GM21423 (cell line): ENCODE results near the gene CNNM2.
A peak's percentile ranks its signal among the peaks of the same experiment; 100 is the strongest.

Source experiments
- ATAC-seq: cut with Tn5 transposase; IDR thresholded peaks from one replicate; pipeline ENCODE4 v1.9.1; 2021; ENCODE audit warnings: mild to moderate bottlenecking, moderate library complexity; ENCODE audit not compliant: unreplicated experiment

The CNNM2 gene

DNA sequence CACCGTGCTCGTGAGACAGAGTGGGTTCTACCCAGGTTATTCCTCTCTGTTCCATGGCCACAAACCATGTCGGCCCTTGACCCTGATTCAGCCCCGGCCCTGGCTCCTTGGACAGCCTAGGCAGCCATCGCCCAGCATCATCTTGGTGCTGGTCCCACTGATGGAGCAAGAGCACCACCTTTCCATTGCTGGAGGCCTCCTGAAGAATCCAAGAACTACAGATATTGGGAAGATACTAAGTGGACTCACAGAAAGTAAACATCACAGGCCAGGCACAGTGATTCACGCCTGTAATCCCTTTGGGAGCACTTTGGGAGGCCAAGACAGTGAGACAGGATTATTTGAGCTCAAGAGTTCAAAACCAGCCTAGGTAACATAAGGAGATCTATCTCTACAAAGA, 149.9 kb downstream of the CNNM2 start:
- ATAC-seq: no peak

DNA sequence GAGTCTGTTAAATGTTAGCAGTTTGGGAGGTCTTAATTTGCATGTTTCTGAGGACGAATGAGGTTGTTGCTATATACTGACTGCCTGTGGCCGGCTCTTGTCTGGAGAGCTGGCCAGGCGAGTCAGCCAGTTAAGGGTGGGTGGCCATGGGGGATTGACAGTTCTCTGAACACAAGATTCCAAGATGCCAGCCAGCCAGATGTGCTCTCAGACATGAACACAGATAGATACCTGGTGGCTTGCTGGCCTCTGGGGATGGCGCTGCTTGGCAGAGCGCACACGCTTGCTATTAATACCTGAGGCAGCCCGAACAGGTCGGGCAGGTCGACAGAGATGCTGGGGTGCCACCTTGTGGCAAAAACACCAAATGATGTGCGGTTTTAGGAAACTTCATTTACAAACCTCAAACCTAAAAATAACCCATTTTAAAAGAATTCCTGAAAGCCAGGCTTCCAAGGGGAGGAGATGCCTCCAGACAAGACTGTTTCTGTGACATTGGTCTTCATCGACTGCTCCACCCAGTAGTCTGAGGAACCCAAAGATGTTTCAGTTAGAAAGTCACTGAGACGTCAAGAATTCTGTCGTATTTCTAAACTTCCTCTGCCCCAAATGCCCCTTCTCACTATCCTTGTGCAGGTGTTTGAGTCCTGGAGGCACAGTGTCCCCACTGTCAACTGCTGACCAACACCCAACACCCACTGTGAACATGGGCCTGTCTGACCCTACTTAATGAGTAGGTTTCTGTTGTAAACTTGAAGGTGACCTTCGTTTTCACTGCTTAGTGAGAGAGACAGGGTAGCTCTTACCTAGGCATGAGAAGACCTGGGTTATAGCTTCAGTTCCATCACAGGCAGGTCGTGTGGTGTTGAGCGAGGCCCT, 151.6 kb downstream of the CNNM2 start:
- ATAC-seq: peak; percentile 62

DNA sequence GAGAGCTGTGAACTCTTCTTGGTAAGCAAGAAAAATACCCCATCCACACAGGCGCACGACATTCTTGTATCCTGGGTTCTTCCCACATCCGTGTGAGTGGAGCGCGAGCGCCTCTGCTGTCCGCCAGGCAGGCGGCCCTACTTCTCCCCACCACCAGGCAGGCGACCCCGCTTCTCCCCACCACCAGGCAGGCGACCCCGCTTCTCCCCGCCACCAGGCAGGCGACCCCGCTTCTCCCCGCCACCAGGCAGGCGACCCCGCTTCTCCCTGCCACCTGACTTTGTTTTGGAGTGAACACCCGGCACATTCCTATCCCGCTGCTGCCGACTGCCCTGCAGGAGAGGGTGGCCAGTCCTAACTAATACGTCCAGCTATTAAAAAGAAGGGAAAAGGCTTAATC, 154.2 kb downstream of the CNNM2 start:
- ATAC-seq: no peak

DNA sequence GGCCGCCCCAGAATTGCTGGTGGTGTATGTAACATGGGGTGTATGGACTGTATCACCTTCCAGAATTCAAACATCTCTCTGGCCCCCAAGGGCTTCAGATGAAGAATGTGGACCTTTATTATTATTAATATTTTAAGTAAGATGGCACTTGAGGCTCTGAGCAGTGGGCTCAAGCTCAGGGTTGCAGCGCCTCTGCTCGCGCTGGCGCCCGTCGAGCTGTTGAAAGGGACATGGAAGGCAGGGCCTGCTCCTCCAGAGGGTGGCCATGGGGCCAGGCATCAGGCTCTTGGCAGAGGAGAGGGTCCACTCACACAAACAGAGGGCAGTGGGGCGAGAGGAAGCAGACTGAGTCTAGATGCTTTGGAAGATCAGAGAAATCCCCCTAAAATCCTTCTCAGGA, 154.8 kb downstream of the CNNM2 start:
- ATAC-seq: no peak

DNA sequence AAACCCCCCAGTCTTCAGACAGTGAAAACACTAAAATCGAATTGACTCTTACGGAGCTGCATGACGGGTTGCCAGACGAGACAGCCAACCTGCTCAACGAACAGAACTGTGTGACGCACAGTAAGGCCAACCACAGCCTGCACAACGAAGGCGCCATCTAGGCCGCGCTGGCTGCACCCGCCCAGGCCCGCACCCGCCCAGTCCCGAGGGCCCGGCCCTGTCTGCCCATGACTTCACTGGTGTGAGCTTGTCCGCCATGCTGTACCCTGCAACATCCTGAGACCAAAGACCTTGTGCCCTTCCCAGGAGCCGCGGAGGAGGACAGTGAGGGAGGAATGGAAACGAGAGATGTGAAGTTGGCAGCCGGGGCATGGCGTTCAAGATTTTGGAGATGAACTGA, 158.9 kb downstream of the CNNM2 start:
- ATAC-seq: no peak

DNA sequence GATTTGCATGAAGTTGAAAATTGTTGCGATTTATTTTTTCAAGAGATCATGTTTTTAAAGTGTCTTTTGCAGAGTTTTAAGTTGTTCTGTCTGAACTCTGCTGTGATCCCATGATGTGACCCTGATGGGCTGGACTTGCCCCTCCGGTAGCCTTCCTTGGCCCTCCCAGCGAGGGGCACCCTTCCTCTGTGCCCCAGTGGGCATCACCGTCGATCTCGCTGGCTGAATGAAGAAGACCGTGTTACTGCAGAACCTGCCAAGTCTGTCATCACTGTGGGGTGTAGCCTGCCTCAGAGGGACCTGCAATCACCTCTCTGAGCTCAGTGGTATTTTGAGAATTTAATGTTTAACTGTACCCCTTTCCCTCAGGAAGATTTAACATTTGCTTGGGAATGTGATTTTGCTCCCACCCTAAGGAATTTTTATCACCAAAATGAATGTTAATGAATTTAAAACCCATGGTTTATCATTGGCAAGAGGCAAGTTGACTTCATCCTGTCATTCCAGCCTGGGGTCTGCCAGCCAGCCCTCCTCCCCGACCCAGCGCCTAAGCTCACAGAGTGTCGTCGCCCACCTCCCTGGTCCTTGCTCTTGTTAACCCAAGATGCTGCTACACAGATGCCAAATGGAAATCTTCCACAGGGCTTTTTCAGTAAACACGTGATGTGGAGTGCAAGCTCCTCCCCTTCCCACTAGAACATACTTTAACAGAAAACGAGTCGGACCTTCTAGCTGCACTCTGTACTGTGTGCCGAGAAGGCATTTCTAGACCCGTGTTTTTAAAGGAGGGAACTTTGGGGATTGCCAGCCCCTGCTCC, 159.6 kb downstream of the CNNM2 start:
- no peak for ATAC-seq

DNA sequence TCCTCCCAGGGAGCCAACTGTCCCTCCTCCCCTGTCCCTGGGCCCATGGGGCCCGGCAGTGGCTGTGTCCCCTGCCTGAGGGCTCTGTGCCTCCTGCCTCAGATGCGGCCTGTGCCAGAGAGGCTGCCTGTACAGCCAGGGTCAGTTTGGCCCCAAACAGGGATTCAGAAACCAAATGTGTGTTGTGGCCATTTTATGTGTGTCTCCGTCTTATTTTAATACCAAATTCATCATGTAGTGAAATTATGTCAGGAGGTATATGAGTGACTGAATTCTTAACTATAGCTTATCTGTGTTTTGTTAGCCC, 160.2 kb downstream of the CNNM2 start:
- no peak for ATAC-seq

DNA sequence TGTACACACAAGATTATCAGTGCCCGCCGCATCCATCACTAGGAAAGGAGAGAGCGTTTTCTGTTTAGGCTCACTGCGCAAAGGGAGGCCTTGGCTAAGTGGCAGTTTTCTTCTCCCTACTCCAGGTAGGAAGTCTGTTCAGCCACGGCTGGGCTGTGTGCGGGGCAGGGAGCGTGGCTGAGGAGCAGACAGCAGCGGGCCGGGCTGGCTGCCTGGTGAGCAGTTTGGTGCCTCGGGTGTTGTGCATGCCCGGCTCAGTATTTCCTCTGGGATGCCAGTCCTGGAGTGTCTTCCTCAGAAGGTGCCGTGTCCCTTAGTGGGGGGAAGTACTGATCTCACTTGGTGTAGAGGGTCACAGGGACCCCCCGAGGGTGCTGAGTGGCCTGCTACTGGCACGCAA, 160.6 kb downstream of the CNNM2 start:
- ATAC-seq: no peak

DNA sequence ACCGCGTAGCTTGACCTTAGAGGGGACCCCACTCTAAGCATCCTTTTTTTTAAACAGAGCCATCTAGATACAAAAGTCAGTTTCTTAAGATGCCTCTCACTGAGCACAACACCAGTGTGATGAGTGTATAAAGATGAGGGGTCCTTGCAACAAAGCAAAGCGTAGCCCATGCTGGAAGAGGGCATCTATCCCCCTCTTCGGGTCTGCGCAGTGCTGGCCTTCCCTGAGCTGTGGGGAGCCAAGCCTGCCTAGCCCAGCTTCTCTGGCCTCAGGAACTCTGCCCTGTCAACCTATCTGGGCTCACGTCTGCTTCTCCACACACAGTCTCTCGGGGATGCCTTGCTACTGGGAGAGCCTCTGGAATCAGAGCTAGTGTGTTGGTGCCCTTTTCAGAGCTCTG, 161.0 kb downstream of the CNNM2 start:
- no peak for ATAC-seq

DNA sequence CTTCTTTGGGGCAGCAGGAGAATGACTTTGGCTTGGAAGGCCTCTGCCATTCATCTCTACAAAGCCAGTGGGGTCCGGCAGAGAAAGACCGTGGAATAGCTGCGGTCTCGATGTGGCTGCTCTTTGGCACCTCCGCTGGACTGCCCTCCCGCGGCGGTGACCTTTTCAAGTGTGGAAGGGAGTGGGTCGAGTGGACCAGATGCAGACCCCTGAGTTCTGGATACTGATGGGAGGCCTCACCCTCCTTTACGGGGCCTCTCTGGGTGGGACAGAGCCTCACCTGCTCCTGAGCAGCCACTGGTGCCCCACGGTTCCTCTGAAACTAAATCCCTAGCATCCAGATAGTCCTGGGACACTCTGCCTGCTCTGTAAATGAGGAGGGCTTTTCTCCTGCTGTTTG, 161.9 kb downstream of the CNNM2 start:
- ATAC-seq: no peak

DNA sequence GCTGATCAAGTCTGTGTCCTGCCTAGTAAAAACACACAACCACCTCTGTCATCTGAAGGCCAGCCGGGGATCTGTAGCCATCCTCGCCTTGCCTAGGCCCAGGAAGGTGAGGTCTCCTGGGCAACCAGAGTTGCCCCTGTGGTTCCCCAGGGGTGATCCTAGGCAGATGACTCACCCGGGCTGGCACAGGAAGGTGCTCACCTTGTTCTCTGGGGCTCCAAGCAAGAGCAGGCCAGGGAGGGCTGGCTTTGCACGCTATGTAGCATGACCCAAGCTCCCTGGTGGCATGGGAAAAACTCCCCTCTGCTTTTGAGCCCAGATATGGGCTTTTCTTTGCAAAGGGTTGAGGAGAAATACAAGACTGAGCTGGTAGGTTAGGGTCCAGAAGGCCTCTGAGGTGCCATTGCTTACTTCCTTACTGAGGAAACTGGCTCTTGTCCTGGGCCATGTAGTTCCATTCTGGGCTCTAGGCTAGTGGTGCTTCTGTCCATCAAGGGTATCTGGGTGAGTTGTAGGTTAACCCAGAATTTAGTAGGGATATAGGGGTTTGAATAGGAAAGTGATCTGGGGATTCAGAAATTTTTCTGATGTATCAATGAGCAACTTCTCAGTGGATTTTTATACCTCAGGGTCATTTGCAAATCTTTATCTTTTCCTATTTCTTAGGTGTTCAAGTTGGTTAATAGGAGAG, 162.9 kb downstream of the CNNM2 start:
- no peak for ATAC-seq

DNA sequence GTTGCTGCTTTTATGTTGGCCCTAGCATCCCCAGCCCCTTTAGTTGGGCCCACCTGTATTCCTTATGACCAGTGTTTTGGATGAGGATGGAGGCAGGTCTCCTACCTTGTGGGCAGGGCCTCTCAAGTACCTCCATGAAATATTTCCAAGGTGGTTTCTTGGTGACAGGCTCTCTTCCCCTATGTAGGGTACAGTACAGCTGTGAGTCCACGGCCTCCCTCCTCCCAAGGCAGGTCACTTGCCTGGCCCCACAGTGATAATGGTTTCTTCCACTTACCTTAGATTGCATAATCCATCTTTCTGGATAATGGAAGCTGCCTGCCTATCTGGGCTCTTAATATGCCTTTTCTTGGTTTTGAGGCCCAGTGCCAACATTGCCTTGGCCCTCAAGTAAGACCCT, 164.6 kb downstream of the CNNM2 start:
- ATAC-seq: no peak

DNA sequence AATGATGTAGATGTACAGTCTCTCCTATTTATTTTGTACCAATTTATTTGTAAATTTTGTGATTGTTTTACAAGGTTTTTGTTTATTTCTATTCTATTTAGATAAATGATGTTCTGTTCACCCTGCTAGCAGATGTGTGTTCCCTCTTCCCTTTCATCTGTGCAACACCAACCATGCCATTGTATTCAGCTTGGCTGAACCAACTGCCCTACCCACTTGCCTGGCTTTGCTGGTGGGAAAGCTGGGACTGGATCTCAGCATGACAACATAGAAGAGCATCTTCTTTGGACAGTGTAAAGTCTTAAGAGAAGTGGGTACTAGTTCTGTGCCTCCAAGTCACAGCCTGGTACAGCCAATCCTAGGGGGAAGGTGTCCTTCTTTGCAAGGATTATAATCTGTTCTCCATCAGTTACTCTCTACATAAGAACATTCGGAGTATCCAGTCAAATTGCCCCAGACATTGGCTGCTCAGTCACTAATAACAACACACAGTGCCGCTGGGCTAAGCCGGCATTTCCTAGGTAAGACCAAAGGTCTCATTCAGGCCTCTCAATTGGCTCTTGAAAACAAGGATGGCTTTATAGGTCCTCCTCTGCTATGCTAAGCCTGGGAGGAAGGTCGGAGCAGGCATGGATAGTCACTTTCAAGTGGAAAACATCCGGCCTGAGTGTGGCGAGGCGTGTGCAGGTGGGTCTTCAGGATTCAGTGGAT, 165.3 kb downstream of the CNNM2 start:
- no peak for ATAC-seq

DNA sequence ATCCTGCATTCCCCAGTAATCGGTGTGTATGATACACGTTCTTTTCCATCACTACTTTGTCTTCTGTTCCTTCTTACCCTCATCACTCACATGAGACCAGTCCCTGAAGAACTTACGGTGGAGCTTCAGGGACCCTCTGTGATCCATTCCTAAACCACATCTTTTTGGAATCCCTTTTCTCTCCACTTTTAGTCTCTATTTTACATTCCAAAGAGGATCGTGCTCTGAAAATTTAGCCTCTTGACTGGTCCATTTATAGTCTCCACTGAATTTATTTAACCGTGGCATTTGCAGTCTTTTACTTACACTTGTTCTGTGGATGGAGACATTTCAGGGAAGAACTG, 165.9 kb downstream of the CNNM2 start:
- no peak for ATAC-seq

DNA sequence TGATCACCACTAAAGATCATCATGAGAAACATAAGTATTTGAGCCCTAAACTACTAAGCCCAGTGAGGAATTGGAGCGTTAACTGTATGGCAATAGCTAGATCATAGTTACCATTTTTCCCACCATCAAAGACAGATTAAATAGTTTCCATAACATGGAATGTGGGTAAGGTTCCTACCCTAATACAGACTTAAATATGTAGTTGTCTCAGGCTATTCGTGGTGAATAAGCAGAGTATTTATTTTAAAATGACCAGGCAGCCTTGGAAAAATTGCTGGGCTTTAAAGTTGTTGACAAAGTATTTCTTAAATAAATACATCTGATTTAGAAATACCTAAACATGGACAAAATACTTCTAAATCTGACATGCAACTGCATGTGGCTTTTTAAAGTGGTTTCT, 168.2 kb downstream of the CNNM2 start:
- no peak for ATAC-seq

DNA sequence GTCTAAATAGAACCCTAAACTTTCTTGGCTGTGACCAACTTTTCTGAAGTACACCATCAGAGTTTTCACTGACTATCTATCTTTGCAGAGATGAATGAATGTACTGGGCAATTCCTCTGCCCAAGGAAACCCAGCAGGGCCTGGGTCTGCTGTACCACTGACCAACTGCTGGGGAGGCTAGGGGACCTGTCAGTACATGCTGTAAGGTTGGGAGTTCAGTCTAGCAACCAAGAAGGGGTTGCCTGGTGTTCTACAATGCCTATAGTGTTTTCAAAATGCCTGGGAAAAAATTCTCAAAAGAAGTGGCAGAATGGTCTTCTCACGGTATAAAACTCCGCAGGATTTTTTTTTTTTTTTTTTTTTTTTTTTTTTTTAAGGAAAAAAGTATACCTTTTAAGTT, 168.7 kb downstream of the CNNM2 start:
- no peak for ATAC-seq

DNA sequence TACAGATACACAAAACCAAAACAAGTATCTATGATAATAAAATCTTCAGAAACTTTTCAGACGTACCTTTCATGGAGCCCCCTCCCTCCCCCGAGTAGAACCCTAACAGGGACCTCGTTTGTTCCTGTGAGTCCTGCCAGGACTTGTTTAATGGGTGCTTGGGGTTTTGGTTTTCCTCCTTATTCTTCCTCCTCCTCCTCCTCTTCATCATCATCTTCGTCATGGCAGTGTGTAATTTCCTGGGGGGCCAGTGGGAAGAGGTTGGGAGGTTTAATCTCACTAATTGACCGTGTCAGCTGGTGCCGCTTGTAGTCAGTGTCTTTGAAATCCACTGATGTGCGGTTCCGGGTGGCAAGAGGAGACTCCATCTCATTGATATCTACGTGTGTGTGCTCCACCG, 171.4 kb downstream of the CNNM2 start:
- ATAC-seq: no peak

DNA sequence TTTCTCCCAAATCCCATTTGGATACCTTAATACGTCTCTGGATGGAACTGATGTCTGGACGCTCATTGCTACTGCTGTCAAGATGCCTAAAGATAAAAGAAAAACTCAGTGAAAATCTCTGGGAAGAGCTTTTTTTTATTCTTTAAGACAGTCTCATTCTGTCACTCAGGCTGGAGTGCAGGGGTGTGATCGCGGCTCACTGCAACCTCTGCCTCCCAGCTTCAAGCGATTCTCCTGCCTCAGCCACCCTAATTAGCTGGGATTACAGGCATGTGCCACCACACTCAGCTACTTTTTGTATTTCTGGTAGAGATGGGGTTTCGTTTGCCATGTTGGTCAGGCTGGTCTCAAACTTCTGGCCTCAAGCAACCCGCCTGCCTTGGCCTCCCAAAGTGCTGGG, 172.8 kb downstream of the CNNM2 start:
- no peak for ATAC-seq

DNA sequence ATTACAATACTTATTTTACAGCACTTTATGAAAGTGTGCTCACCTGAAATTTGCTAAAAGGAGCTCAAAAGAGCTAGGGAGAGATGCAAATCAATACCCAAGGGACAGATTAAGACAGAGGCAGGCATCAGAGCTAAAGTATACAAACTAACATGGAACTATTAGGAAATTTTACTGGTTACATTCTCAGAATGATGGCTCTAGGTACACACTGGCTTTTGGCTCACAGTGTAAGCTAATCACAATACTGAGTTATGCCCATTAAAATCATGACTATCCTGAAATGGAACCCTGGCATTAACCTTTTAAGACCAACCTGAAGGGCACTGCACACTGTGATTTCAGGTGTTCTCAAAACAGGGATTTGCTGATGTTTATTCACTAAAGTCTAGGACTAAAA, 176.9 kb downstream of the CNNM2 start:
- ATAC-seq: no peak

DNA sequence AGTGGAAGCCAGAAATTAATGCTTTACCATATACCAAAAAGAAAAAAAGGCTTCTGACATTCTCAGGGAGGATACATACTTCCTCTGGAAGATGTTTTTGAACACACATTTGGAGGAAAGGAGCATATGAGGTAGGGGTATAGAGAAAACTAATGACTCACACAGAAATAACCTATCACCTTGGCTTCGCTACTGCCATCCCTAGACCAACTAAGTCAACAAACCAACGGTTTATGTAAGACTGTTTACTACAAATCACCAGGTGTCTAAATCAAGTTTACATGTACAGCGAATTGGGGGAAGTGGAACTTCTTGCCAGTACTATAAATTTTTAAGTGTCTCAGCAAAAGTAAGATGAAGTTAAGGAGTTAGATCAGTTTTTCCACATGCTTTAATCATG, 178.0 kb downstream of the CNNM2 start:
- ATAC-seq: no peak

DNA sequence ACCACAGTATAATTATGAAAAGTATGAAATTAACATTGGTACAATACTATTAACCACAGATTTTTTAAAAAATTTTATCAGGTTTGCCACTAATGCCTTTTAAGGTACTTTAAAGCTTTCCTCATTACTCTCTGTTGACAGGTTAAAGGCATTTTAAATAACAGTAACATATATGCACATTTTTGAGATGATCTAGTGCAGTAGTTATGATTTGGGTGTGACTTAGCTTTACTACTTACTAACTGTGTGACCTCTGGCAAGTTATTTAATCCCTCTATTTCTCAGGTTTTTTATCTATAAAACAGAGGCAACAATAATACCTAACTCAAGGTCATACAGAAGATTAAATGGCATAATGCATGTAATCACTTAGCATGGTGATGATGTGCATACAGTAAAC, 180.1 kb downstream of the CNNM2 start:
- ATAC-seq: no peak
